ENCODE measurements around the gene HOXA9. TPM values are rescaled to one million over a fixed set of nuclear protein-coding genes. Genes with fewer than 3 reads are reported as not detected.

The HOXA9 gene
- total and polyA plus RNA-seq, 2 of the 8 experiments (the other 6 are each of a cell fraction or from before 2014, with no cell fraction given) = not detected

DNA sequence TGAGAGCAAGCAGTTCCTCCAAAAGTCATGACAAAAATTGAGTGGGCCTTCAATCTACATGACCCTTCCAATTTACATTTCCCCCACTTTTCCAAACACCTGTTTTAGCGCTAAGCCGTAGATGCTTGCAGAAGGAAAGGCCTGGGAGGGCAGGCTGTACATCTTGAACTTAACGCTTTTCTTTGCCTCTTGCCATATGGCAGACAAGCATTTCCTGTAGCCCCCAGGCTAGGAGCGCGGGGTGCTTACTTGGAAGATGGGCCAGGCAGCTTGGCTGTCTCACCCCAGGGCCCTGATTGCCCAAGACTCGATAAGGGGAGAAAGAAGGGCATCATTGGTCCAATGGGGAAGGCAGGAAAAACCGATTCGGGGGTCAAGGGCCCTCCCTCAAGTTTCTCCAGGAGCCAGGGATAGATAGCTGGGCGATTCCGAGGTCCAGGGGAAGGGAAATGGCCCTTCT, 7.0 kb upstream of the HOXA9 start:
- Histone ChIP-seq H3K27me3 (replicated peaks in 1 of 4; ENCODE audit: control insufficient read depth in 3 of 4, extremely low read depth in 1 of 4, insufficient read depth in 3 of 4, low read length in 3 of 4) (peaks cover 95 to 100% (median 100%) of the 10 kb centered on the region in 4 experiments), H4K8ac (ENCODE audit: extremely low read depth, insufficient read depth, low read length) (no peak overlapping the region; the same call in 1 of the 2 replicates), H3K18ac (ENCODE audit: extremely low read depth, low read length) (no peak overlapping the region), H3K56ac (replicated peaks; ENCODE audit: insufficient read length, low read depth, low read length) (no peak overlapping the region), H3K23ac (ENCODE audit: insufficient read length) (no peak overlapping the region), H3K4me3 (ENCODE audit: extremely low read depth in 1 of 4, insufficient read depth in 2 of 4, low read depth in 3 of 4, low read length in 4 of 4) (no peak overlapping the region), H3K79me1 (ENCODE audit: low read depth, low read length) (no peaks in the 10 kb centered on the region), H3K9ac (replicated peaks in 1 of 4; ENCODE audit: extremely low read depth in 1 of 4, low read depth in 3 of 4, low read length in 3 of 4) (no peak overlapping the region), H2BK12ac (ENCODE audit: low read depth, low read length) (0 out of 2 replicates have a peak overlapping the region, but pooled peaks have one; percentile 10), H3K79me2 (ENCODE audit: control insufficient read depth in 1 of 2, insufficient read depth in 2 of 2, low read length in 2 of 2) (no peaks in the 10 kb centered on the region), H2BK5ac (ENCODE audit: low read depth, low read length) (no peak overlapping the region), H2BK15ac (ENCODE audit: low read length) (no peak overlapping the region), H3K23me2 (ENCODE audit: low read depth, low read length) (no peaks in the 10 kb centered on the region; the same call in 1 of the 2 replicates), H2AFZ (ENCODE audit: low read length) (no peak overlapping the region), H3K4ac (replicated peaks; ENCODE audit: insufficient read length, low read depth, low read length) (no peak overlapping the region), H3K9me3 (ENCODE audit: insufficient read depth in 2 of 2, low read depth in 1 of 2, low read length in 1 of 2) (no peaks in the 10 kb centered on the region; a peak in 1 of 4 replicates), H2AK5ac (ENCODE audit: low read depth, low read length) (no peak overlapping the region; the same call in 1 of the 2 replicates), H3K27ac (ENCODE audit: low read depth, low read length) (no peak overlapping the region), H3K4me2 (ENCODE audit: insufficient read depth in 1 of 2, low read depth in 2 of 2, low read length in 2 of 2) (no peak overlapping the region), H4K20me1 (replicated peaks in 1 of 2; ENCODE audit: control insufficient read depth in 1 of 2, insufficient read depth in 2 of 2, low read length in 2 of 2) (peaks cover 40 to 60% of the 10 kb centered on the region in 2 experiments), H2BK120ac (replicated peaks; ENCODE audit: low read depth, low read length) (no peak overlapping the region), H3K14ac (ENCODE audit: insufficient read length) (no peak overlapping the region), H3K4me1 (replicated peaks in 1 of 4; ENCODE audit: control insufficient read depth in 3 of 4, insufficient read depth in 4 of 4, low read length in 3 of 4) (peaks cover 4 to 11% (median 5%) of the 10 kb centered on the region in 4 experiments; a peak in 5 of 7 replicates), H3K36me3 (ENCODE audit: control insufficient read depth in 2 of 4, insufficient read depth in 4 of 4, low read length in 3 of 4) (peaks cover 0 to 18% (median 0%) of the 10 kb centered on the region in 4 experiments; a peak in 1 of 8 replicates), H4K91ac (replicated peaks; ENCODE audit: insufficient read length, low read length) (no peak overlapping the region), H4K5ac (ENCODE audit: insufficient read length, low read depth, low read length) (no peak overlapping the region), H2BK20ac (ENCODE audit: low read length) (no peak overlapping the region)
- 14% methylated on average over 8 of the region's 10 CpGs; no CpG with 5 or more reads in 1 of the 2 experiments for WGBS, 2 experiments (ENCODE audit: extremely low coverage in 1 of 2, insufficient coverage in 1 of 2, insufficient read length in 1 of 2, insufficient replicate concordance in 2 of 2, low coverage in 1 of 2, low lambda C conversion rate in 2 of 2, missing lambda C conversion rate in 1 of 2)
- CTCF ChIA-PET (ENCODE audit: partially characterized antibody) = interaction anchor here (0.8 to 5.4 kb wide), 4 partner anchors 11 to 36 kb away, joined by 3 to 20 read pairs (median 7); partner anchors contain the start of gene HOXA5
- TF ChIP-seq EP300 (IDR thresholded peaks at IDR 0.05; ENCODE audit: borderline replicate concordance in 1 of 2, low read depth in 2 of 2, low read length in 2 of 2) (no peak), HDAC6 (IDR thresholded peaks at IDR 0.05; ENCODE audit: low read depth, low read length) (no peak), HDAC2 (IDR thresholded peaks at IDR 0.05; ENCODE audit: borderline replicate concordance in 1 of 2, low read depth in 2 of 2, low read length in 2 of 2) (no peak), TBP (IDR thresholded peaks at IDR 0.05; ENCODE audit: low read depth, low read length) (no peak), RNF2 (IDR thresholded peaks at IDR 0.05; ENCODE audit: borderline replicate concordance, low read depth, low read length, missing control alignments, poor library complexity, severe bottlenecking) (peak; percentile 16), FOSL1 (IDR thresholded peaks at IDR 0.05; ENCODE audit: insufficient read depth, low read depth, low read length) (no peak), GTF2F1 (IDR thresholded peaks at IDR 0.05; ENCODE audit: borderline replicate concordance, low read depth, low read length) (no peak), SP1 (IDR thresholded peaks at IDR 0.05; ENCODE audit: low read depth, low read length) (no peak), RFX5 (IDR thresholded peaks at IDR 0.05; ENCODE audit: borderline replicate concordance, low read depth, low read length) (no peak), TCF12 (IDR thresholded peaks at IDR 0.05; ENCODE audit: low read depth, low read length) (0 out of 2 replicates have a peak, but pooled peaks have one; percentile 5), CBX8 (IDR thresholded peaks at IDR 0.05; ENCODE audit: borderline replicate concordance, low read depth, low read length) (peak; percentile 75; the same call in 1 of the 2 replicates)
- POLR2A ChIA-PET (ENCODE audit: partially characterized antibody) = no interaction called here
- DNase-seq (ENCODE audit: low read depth in 1 of 2, low spot score in 2 of 2) (peak in 1 of 2 experiments; percentile 49), FAIRE-seq (no peak)

Measured in H1 (cell line).